Jurkat, Clone E6-1 (cell line): ENCODE measurements around the gene IGFL2.
"Not testable (repeated sequence)": the region's sequence is repeated elsewhere in the genome, so short reads cannot be mapped to it uniquely, and the experiment has no call there.

Source experiments
- DNase-seq: peaks from one replicate; pipeline ENCODE4 v3.0.0-alpha.2; 2011; ENCODE audit warnings: low read depth, low spot score
- H3K4me3 ChIP-seq: 2 replicates; pipeline ENCODE4 v1.5.1; 2011; ENCODE audit warnings: mild to moderate bottlenecking, low read length, control low read depth, moderate library complexity

The IGFL2 gene

DNA sequence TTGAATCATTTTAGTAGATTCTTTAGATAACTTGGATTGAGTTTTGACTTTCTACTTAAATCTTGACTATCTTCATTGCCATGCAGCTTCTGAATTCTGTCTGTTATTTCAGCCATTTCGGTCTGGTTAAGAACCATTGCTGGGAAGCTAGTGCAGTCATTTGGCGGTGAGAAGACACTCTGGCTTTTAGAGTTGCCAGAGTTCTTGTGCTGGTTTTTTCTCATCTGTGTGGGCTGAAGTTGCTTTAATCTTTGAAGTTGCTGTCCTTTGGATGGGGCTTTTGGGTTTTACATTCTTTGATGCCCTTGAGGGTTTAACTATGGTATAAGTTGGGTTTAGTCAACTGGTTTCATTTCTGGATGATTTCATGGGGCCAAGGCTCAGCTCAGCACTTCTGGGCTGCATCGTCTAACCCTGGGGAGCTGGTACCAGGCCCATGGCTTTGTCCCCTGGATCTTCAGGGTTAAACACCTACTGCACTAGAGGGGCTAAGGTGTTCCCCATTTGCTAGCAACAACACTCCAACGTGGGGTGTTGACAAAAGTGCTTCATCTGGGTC is 10.0 kb upstream of the IGFL2 start:
- DNase-seq = no peak
- H3K4me3 ChIP-seq = no peak overlapping the region

DNA sequence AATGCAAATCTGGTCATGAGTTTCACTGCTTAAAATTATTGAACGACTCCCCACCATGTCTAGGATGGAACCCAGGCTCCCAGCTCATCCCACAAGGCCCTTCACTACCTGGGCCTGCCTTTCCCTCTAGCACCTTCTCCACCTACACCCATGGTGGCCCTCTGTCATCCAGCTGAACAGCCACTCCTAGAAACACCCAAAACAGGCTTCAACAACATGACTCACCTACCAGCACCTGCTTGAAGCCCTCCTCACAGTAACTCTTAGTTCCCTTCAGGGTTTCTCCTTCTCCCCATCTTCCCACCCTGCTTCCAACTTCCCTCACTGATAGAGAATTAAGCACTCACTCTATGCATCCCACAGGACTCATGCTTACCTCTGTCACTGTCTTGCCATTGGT is 6.6 kb upstream of the IGFL2 start:
- no peak for DNase-seq
- H3K4me3 ChIP-seq = no peak overlapping the region

DNA sequence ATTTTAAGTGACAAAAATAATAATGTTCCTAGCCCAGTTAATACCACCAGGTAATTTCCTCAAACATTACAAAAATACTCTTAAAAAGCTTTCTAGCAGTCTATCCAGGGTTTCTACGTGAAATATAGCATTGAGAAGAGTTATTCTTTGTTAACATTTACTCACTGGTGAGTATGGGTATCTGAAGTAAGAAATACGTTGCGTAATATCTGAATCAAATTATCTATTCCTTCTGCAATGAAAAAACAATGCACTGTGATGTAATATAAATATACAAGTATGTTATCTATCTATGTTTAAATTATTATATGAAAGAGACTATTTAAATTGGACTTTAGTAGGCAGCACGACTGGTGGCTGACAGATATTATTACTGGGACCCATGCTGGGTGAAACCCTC is 5.7 kb upstream of the IGFL2 start:
- no peak overlapping the region for H3K4me3 ChIP-seq
- DNase-seq = no peak

DNA sequence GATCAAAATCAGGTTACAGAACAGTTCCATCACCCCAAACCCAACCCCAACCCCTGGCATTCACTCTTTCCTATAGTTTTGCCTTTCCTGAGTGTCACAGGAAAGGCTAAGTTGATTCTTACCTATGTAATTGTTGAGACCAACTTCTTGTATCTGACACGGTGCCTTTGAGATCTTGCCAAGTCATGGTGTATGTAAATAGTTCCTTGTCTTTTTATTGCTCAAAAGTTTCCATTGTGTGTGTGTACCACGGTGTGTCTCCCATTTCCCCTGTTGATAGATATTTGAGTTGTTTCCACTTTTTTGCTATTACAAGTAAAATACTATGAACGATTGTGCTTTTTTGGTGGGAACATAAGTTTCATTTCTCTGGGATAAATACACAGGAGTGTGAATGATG is 3.3 kb upstream of the IGFL2 start:
- no peak overlapping the region for H3K4me3 ChIP-seq
- DNase-seq = no peak

DNA sequence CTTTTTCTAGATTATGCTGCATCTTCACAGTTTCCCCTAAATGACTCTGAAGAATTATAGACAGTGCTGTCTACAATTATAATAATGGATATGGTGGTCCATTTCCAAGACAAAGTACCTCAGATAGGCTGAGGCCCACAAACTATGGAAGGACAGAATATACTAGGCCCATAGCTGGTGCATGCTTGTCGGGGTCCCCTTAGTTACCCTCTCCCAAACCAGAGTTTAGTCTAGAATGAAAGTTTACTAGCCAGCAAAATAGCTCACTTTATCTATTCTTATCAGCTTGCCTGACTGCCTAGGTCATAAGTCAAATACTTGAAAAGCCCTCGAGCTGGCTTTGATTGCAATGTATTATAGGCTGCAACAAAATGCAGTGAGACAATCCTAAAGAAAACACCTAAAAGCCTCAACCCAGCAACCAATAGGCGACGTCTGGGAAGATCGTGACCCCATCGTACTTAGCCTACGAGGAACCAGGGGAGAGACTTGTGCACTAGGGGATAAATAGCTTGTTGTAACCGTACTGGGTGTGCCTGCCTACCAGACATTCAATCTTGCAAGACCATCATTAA is 785 bp upstream of the IGFL2 start:
- no peak overlapping the region for H3K4me3 ChIP-seq
- DNase-seq = no peak

DNA sequence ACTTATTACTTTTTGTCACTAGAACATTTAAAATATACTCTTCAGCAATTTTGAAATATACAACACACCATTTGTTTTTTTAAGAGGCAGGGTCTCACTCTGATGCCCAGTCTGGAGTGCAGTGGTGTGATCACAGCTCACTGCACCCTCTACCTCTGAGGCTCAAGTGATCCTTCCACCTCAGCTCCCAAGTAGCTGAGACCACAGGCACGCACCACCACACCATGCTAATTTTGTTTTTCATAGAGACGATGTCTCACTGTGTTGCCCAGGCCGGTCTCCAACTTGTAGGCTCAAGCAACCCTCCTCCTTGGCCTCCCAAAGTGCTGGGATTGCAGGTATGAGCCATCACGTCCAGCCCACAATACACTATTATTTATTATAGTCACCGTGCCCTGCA is 2.6 kb downstream of the IGFL2 start:
- no peak overlapping the region for H3K4me3 ChIP-seq
- DNase-seq = no peak

DNA sequence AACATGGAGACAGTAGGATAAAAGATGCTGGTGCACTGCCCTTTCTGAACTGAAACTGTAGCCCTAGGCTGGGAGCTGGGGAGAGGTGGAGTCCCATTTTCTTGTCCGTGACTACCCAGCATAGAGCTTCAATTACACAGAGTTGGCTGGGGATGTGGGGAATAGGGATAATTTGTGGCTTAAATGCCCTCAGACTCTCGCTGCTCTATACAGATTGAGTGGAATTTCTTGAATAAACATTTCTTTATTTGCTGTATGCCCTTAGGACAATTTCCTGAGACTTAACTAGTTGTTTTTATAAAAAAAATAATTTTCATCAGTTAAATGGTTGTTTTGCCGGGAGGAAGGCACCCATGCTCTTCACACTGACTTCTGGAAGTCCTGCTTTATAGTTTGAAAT is 7.2 kb downstream of the IGFL2 start:
- no peak overlapping the region for H3K4me3 ChIP-seq
- DNase-seq = no peak

DNA sequence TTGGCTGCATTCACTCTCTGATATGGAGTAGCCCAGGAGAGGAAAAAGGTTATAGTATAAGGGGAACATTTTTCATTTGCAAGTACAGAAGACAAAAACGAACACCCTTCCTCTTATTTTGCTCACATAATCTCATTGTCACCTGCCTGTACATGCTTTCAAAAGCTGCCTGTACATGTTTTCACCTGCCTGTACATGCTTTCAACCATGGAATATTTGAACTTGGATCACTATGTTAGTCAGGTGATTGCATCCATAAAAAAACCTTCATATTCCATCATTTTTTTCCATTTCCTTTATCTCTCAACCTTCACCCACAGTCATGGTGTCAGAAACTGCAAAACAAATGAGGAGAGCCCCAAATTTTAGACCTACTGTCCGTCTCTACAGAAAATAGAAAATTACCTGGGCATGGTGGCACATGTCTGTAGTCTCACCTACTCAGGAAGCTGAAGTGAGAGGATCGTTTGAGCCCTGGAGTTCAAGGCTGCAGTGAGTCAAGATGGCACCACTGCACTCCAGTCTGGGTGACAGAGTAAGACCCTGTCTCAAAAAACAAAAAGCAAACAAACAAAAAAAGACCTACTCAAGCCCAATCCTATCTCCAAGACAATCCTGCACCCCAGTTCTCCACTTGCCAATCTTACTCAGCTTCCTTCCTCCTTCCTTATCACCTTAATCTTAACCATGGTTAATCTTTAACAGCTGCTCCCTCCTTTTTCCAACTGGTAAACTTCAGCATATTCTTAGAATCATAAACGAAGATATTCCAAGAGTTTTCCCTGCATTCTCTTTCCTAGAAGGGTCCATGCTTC is 11.6 kb downstream of the IGFL2 start:
- H3K4me3 ChIP-seq = no peak overlapping the region
- no peak for DNase-seq

DNA sequence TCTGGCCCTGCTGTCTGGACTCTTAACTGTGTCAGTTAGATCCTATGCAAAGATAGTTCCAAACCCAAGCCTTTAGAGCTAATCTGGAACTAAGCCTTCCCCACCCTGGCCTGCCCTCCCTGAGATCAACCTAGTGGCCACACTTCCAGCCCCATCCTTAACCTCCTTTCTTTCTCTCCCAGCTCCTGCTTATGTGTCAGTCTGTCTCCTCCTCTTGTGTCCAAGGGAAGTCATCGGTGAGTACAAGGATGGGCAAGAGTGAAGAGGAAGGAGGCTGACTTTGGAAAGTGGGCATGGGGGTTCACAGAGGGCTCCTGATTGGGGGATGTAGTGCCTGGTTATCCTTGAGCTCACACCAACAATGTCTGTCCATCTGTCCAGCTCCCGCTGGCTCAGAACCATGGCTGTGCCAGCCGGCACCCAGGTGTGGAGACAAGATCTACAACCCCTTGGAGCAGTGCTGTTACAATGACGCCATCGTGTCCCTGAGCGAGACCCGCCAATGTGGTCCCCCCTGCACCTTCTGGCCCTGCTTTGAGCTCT is 12.3 kb downstream of the IGFL2 start:
- no peak for DNase-seq
- H3K4me3 ChIP-seq = no peak overlapping the region

DNA sequence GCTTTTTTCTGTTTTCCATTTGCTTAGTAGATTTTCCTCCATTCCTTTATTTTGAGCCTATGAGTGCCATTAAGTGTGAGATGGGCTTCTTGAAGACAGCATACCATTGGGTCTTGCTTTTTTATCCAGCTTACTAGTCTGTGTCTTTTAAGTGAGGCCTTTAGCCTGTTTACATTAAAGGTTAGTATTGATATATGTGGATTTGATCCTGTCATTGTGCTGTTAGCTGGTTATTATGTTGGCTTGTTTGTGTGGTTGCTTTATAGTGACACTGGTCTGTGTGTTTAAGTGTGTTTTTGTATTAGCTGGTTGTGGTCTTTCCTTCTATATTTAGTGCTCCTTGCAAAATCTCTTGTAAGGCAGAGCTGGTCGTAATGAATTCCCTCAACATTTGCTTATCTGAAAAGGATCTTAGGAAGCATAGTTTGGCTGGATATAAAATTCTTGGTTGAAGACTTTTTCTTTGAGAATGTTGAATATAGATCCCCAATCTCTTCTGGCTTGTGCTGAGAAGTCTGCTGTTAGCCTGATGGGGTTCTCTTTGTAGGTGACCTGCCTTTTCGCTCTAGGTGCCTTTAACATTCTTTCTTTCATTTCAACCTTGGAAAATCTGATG is 13.7 kb downstream of the IGFL2 start:
- not testable (repeated sequence) for DNase-seq, H3K4me3 ChIP-seq

DNA sequence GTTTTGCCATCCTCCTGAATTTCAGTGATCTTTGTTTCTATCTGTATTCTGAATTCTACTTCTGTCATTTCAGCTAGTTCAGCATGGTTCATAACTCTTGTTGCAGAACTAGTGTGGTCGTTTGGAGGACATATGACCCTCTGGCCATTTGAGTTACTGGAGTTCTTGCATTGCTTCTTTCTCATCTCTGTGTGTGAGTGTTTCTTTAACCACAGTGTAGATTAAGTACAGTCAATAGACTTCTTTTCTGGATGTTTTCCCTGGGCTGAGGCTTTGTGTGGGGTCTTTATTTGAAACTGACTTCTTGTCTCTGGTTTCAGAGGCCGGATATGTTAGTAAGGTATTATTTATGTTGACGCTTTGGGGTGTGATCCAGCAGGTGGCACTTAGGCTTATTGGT is 14.7 kb downstream of the IGFL2 start:
- no peak for DNase-seq

DNA sequence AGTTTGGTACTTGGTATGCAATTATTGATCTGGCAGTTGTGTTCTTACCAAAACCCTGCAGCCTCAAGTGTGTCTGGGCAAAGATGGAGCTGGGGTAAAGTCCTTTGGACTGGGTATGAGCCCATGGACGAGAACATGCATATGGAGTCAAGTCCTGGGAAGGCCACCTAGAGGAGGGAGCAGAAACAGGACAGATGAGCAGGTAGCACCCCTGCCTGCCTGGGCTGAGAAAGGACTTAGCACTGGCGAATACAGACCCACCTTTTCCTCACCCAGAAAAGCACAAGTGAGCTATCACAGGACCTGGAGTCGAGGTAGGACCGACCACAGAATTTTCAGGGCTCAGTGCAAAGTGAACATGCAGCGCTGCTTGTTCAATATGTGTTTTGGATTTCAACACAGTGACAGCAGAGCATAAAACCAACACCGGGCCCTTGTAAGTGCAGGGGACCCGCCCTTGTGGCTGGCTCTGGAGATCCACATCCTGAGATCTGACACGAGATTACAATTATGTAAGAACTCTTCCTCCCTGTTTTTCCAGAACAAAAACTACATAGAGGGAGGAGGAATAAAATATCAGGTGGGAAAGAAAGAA is 25.9 kb downstream of the IGFL2 start:
- DNase-seq = no peak
- no peak overlapping the region for H3K4me3 ChIP-seq

More for the DNA sequence above, 14.7 kb downstream of the IGFL2 start:
- no peak overlapping the region for H3K4me3 ChIP-seq

DNA sequence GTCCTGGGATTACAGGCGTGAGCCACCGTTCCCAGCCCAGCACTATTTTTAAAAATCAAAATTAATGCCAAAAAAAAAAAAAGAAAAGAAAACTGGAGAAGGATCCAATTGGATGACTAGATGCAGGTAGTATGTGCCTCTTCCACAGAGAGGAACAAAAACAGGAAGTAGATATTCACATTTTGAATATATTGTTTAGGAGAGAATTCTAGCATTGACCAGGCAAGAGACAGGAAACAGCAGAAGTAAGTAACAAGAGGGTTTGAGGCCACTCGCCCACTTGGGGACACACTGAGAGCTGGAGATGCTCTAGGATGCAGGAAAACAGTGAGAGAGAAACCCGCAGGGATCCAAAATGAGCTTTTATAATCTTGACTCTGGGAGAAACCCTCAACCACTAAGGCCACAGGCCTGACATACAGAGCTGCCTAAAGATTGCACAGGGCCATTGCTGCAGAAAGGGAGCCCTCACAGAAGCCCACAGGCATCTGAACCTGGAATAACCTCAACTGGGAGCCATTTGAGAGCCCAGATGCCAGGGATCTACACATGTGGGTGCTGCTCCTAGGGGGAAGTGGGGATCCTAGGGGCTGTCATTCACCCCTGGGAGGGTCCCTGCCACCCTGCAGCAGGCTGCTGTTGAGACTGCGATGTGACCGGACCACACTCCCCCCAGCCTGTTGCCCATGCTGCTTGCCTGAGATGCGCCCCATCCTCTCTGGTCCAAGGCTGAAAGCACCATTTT is 28.2 kb downstream of the IGFL2 start:
- DNase-seq = no peak
- H3K4me3 ChIP-seq = no peak overlapping the region

DNA sequence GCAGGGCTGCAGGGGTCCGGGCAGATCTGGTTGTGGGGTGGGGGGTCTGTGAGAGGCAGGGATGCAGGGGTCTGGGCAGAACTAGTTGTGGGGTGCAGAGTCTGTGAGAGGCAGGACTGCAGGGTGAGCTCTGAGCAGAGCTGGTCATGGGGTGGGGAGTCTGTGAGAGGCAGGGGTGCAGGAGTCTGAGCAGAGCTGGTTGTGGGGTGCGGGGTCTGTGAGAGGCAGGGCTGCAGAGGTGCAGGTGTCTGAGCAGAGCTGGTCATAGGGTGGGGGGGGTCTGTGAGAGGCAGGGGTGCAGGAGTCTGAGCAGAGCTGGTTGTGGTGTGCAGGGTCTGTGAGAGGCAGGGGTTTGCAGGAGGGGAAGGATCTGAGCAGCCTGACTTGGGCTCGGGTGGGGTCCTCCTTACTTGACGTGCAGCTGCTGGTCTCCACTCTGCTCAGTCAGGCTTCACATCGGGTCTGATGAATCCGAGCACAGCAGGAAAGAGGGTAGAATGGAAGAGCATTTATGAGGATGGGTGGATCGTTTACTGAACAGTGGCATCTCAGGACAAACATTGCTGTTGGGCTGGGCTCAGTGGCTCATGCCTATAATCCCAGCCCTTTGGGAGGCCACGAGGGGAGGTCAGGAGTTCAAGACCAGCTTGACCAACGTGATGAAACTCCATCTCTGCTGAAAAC is 31.2 kb downstream of the IGFL2 start:
- no peak for DNase-seq
- no peak overlapping the region for H3K4me3 ChIP-seq

DNA sequence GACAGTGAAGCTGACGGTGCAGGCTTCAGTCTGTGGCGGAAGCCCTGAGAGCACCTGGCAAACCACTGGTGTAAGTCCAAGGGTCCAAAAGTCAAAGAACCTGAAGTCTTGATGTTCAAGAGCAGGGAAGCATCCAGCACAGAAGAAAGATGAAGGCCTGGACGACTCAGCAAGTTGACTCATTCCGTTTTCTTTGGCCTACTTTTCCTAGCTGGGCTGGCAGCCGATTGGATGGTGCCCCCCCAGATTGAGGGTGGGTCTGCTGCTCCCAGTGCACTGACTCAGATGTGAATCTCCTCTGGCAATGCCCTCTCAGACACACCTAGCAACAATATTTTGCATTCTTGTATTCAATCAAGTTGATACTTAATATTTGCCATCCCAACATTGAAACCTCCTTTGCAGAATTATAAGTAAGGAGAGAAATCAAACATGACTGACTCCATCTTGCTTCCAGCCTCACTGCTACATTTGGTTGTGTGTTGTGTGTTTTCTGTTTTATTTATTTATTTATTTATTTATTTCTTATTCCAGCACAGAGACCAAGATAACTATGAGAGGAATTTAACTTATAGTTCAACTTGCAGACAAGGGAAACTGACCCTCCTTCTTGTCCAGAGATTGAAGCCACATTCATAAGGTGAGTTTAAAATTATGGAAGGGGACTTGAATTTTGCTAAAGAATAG is 32.8 kb downstream of the IGFL2 start:
- DNase-seq = no peak
- H3K4me3 ChIP-seq = no peak overlapping the region

DNA sequence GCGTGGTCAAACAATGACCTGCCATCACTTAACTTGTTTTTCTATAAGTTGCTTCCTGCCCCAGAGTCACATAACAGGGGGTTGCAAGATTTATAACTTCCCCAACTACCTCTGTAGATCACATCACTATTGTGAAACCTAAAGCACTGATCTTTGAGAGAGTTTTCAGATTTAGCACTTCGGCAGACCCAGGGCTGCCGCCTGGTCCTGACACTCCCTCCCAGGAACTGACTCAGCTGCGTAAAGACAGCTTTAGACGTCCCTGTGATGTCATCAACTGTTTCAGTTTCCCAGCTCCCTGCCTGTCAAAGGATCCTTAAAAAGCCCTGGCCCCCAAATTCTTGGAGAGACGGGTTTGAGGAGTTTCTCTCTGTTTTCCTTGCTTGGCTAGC is 33.3 kb downstream of the IGFL2 start:
- no peak overlapping the region for H3K4me3 ChIP-seq
- DNase-seq = no peak

DNA sequence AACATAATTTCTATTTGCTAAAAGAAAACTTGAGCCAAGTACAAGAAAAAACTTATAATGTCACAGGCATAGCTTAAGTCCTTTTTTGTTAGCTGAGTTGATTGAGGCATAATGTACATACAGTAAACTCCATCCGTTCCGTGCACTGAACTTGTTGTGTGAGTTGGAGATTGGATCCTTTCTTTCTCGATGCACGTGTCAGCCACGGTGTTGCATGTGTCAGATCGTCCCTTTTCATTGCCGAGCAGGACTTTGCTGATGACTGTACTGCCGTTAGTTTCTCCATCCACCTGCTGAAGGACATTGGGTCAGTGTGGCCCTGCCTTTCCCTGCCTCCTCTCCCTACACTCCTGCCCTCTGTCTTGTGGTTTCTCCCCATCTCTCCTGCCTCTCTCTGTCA is 34.4 kb downstream of the IGFL2 start:
- no peak for DNase-seq
- no peak overlapping the region for H3K4me3 ChIP-seq
